ENCODE results near the gene NABP1.

NABP1 gene

DNA sequence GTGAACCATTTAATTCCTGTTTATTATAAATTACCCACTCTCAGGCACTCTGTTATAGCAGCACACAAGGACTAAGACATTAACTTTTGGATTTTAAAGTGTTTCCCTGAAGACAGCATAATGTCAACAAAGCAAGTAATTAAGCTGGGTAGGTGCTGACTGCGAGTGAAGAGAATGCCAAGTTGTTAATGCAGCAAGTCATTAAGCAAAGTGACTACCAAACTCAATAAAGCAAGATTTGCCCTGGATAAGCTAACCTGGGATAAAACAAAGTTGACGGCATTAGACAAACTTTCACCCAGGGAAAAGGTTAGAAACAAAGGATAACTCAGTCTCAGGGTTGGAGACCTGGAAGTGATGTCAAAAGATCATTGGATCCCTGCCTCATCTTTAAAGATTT is 28.4 kb upstream of the NABP1 start:
- no peak for DNase-seq (ENCODE audit: low read depth in 2 of 2)

DNA sequence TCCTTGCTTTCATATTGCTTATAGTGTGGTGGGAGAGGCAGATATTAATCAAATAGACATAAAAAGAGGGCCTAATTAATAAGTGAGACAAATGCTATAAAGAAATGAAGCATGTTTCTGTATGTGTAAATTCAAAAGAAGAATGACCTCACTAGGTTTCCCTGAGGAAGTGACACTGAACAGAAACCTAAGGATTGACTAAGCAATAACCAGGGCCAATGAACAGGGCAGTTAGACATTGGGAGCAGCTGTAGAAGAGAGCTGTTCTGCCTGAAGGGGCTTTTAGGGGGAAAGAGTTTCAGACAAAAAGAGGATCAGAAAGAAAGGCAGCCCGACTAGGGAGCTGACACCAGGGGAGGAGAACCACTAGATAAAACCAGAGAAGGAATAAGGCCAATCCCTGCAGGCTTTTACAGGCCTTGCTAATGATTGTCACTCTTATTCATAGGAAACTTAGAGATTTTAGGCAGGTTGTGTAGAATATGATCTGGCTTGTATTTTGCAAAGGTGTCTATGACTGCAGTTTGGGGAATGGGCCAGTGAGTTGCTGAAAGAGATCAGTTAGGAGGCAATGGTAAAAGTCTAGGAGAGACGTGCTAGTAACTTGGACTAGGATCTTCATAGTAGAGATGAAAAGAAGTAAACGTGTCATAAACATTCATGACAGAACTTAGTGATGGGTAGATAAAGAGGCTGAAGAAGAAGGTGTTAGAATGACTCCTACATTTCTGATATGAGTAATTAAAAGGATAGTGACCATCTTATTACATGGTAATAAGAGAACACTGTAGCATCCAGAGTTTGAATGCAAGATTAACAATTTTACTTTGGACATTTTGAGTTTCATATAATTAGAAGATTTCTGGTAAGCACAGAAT is 26.8 kb upstream of the NABP1 start:
- no peak for DNase-seq (ENCODE audit: low read depth in 2 of 2)

DNA sequence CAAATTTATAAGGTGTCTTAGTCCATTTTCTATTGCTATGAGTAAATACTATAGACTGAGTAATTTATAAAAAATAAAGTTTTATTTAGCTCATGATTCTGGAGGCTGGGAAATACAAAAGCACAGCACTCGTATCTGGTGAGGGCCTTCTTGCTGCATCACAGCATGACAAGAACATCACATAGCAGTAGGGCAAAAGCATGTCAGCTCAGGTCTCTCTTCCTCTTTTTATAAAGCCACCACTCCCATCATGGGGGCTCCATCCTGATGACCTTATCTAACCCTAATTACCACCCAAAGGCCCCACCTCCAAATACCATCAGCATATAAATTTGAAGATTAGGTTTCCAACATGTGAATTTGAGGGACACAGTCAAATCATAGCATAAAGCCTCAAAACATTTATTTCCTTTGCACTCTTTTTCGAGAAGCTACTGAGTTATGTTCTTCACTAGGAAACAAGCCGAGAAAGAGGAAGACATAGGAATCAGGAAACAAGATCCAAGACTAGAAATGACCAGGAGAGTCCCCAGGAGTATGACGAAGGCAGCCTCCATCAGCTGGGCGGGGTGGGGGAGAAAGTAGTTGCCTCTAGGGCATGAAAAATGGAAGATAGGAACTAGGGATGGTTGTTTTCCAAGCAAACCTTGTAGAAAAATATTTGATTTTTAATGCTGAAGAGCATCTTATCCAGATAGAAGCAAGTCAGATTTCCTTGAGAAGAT is 24.1 kb upstream of the NABP1 start:
- no peak for DNase-seq (ENCODE audit: low read depth in 2 of 2)

DNA sequence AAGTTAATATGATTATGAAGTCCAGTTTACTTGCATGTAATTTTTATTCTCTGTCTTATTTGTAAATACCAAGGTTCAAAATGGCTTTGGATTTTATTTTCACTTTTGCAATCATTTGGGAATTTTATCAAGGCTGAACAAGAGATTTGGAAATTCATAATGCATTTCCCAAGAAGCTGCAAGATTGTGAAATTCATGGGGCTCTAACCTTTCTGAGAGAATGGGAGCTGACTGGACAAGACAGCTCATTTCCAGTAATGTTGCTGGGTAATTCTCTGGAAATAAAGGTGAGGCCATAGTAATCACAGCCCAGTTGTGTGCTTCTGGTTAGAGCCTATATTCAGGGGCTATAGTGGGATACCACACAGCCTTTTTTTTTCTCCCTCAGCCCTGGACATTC is 21.5 kb upstream of the NABP1 start:
- no peak for DNase-seq (ENCODE audit: low read depth in 2 of 2)

DNA sequence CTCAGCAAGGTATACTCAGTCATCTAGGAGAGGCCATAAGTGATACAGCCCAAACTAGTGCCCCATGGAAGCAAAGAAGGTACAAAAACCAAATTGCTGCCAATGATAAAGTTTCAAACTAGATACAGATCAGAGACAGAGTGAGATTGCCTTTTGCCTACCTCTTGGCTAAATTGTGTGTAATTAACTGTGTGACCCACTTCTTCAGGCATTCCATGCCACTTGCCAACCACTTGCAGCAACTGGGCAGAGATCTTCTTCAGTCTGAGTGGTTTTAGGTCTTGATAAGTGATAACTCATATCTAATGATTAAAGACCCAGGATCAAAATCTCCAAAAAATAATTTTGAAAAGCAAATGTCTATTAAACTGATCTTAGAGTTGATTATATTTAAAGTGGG is 21.1 kb upstream of the NABP1 start:
- no peak for DNase-seq (ENCODE audit: low read depth in 2 of 2)

DNA sequence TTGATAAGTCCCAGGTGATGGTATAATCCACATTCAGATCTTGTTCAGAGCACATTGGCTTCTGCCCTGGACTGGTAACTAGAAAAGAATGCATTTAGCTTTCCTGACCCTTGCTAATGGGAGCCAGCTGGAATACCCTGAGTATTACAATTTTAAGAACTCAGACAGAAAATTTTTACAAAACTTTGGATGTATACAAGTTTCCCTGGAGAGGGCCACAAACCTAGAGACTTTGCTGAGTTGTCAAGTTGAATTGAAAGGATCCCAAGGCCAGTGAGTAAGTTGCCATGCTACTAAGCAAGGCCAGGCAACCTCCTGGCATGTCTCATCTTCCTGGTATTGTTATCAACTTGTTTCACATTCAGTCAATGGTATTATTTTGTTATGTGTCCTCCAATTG is 20.0 kb upstream of the NABP1 start:
- DNase-seq (ENCODE audit: low read depth in 2 of 2) = no peak

DNA sequence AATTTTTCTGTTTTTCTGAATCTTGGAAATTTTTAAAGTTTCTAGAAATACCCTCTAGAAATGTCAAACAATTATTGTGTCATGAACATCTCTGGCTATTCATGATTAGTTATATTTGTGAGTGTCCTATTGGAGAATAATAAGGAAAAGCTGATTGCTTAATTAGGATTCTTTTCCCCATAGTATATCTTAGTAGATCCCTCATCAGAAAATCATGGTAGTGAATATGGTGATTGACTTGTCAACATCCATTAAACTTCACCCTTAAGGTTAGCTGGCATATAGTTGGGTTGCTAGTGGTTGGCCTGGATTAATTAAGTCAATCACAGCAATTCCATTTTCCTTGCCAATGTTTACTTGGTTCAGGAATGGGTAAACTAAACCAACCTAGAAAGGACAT is 18.7 kb upstream of the NABP1 start:
- no peak for DNase-seq (ENCODE audit: low read depth in 2 of 2)

DNA sequence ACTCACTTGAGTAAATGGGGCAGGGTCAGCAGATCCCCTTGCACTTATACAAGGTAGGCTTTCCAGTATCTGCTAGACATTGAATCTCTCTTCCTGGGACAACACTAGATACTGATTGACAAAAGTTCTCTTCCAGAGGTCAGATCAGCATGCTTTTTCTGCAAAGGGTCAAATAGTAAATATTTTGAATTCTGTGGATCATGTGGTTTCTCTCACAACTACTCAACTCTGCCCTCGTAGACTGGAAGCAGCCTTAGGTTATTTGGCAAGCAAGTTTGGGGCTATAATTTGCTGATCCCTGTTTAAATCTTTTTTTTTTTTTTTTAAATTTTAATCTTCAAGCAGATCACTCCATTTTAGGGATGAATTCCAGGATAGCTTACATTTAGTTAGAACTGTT is 17.4 kb upstream of the NABP1 start:
- no peak for DNase-seq (ENCODE audit: low read depth in 2 of 2)

DNA sequence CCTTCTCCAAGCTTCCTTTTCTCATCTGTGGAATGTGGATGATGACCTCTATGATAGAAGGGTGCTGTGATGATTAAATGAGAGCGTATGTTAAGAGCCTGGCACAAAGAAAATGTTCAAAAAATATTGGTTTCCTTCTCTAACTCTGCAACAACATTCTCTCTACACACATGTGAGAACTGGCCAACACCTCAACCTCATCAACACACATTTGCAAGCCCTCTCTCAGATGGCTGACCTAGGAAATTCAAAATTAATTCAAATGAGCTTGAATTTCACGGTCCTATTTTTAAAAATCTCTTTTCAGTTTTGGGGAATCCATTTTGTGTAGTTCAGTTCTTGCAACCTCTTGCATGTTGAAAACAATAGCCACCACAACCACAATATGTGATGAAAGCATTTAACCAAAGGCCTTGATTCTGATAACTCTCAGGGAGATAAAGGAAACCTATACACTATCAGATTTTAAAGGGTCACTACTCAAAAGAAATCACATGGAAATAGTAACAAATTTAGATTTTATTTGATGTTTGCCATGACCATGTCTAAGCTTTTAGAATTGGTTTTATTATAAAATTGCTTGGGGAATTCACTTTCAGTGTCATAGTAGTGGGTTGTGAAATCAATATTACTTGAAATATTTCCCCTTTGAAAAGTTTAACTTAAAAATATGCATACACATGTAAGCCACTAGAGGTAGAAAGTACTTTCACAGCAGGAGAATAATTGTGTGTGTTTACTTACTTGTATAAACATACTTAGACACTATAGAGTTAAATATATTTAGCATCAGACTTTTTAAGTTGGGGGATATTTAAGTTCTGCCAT is 16.6 kb upstream of the NABP1 start:
- DNase-seq (ENCODE audit: low read depth in 2 of 2) = no peak

DNA sequence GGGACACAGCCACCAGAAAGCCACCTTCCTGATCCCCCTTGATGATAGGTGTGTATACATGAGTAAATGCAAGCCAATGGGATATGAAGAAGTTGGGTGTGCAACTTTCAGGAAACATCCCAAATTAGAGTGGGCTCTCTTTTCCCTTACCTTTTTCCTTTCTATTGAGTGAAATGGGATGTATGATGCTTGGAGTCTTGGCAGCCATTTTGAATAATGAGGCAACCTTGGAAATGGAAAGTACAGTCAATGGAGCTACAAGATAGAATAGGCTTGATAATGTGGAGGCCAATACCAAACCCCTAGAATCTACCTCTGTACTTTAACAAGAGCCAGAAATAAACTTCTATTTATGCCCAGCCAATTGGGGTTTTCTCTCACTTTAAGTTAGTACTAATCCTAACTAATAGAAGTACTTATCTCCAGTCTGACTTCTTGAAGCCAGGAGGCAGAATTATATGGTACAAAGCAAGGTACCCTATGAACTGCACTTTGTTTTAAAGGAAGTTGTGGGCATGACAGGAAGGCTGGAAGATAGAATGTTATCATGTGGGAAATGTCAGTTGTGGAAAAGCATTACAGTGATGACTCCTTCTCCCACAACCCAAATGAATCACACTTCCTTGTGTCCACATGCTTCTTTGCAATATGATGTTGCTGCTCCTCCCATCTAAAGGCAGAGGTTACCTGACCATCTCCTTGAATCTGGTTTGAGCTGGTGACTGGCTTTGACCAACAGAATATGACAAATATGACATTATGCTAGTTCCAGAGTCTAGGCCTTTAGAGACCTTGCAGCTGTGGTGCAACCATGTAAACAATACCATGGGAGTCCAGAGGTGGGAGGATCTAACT is 12.9 kb upstream of the NABP1 start:
- DNase-seq (ENCODE audit: low read depth in 2 of 2) = no peak

DNA sequence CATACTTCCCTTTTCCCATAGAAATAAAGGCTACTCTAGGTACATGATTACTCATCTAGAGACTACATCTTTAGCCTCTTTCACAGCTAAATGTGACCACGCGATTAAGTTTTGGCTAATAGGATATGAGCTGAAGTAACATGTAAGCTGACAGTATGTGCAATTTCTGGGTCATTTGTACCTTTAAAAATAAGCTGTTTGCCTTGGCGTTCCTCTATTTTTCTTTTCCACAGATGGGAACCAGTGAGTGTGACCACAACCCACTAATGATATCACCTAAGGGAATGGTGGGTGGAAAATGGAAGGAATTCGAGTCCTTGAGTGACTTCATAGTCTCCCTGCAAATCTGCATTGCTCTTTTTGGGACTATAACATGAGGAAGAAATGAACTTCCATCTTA is 11.7 kb upstream of the NABP1 start:
- no peak for DNase-seq (ENCODE audit: low read depth in 2 of 2)

DNA sequence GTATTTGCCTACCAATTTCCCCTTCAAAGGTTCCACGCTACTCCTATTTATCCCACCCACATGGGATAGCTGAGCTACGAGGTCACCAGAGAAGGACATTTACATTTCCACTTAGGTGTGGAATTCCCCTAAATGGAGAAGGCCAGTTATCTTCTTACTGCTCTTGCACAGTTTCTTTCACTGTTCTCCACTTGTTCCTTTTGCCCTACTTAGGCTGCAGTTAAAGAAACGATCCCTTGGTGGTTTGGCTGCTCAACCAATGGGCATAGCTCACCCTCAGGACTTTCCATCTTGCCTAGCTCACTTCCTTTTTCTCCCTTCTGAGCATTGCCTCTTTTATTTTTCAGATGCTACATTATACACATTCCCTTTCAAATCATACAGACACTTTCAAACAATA is 11.2 kb upstream of the NABP1 start:
- no peak for DNase-seq (ENCODE audit: low read depth in 2 of 2)

DNA sequence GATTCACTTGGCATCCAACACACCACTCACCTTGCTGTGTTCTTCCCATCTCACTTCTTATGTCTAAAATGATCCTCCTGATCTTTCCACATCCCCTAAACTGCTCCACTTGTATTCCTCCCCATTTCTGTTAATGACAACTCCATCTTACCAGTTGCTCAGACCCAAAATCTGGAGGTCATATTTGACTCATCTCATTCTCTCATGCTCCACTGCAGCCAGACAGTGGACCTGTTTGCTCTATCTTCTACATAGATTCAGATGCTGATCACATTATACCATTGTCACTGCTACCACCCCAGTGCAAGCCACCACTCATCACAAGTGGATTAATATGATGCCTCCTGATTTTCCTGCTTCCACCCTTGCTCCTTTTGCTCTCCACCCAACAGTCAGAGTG is 7.9 kb upstream of the NABP1 start:
- no peak for DNase-seq (ENCODE audit: low read depth in 2 of 2)

DNA sequence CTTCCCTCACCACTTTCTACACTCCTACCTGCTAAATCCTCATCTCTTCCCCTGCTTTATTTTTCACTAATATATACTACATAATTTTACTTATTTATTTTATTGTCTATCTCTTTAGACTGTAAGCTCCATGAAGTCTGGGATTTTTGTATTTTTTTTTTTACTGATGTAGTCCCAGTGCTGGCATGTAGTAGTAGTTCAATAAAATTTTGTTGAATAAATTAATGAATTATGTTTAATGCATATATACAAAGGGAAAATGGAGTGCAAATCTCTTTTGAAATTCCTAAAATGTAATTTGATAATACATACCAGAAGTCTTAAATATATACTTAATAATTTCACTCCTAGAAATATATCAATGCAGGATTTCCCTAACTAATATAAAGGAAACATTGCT is 7.1 kb upstream of the NABP1 start:
- no peak for DNase-seq (ENCODE audit: low read depth in 2 of 2)

DNA sequence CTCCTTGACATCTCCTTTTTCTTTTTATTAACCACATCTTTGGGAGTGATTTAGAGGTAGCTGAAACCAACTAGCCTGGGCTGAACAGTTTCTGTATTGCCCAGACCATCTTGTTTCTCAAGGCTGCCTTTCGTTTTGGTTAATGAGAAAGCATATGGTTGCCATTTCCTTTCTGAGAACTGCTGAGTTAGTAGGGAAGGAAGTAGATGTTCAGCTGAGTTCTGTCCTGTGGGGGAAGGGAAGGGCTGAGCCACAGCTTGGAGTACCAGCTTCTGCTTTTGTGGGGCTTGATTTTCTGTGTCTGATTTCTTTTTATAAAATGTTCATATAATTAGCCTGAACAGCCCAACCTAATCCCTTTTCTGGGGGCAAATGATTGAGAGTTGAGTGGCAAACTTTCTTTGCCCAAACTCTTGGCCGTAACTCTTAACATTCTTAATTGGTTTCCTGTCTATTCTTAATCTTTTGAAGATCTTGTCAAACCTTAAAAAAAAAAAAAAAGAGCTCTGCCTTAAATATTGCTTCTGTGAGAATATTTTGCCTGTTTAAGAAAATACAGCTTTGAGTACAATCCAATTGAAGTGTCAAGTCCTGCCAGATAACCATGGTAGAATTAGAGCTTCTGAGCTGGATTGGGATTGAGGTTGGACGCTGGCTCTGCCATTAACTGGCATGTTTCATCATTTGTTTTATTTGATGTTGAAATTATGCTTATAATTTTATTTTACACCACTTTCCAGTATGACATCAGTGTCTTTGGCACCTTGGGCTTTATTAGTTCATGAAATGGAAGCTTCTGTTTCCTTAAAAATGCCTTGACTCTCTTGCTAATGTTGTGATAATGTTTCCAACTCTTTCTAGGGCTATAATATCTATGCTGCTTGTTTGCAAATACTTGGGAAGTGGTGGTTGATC is 1.9 kb upstream of the NABP1 start:
- DNase-seq (ENCODE audit: low read depth in 2 of 2) = peak in 1 of 2 donors; percentile 35

DNA sequence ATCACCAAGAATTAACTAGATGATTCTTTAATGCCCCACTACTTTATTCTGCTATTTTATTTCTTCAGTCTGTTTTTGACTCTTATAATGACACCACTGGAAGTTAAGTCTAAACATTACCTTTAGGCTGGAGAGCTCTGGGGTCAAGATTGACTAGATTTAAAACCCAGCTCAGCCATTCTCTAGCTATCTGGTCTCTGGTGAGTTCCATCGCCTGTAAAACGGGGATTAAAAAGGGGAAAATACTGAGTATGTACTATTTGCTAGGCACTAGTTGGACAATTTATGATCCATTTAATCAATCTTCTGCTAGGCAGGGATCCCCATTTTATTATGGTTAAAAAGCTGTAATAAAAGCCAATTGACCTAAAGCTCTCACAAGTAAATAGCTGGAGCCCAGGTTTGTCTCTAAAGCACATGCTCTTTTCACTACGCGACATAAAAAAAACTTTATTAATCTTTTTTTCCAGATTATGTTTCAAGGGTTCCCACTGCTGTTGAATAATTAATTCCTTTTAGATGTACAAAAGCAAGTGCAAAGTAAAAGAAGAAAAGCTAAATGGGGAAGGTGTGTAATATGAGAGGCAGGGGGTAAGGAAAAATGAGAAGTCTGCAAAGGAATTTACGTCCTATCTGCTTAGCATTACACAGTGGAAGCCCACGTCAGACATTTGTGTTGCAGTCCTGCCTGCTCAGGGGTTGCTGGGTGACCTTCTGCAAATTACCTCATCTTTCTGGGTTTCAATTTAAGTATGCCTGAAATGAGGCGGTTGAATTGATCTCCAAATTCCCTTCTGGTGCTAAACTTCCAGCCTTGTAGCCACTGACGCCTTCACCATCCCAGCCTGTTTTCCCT is 918 bp upstream of the NABP1 start:
- DNase-seq (ENCODE audit: low read depth in 2 of 2) = peak in 1 of 2 donors; percentile 32

DNA sequence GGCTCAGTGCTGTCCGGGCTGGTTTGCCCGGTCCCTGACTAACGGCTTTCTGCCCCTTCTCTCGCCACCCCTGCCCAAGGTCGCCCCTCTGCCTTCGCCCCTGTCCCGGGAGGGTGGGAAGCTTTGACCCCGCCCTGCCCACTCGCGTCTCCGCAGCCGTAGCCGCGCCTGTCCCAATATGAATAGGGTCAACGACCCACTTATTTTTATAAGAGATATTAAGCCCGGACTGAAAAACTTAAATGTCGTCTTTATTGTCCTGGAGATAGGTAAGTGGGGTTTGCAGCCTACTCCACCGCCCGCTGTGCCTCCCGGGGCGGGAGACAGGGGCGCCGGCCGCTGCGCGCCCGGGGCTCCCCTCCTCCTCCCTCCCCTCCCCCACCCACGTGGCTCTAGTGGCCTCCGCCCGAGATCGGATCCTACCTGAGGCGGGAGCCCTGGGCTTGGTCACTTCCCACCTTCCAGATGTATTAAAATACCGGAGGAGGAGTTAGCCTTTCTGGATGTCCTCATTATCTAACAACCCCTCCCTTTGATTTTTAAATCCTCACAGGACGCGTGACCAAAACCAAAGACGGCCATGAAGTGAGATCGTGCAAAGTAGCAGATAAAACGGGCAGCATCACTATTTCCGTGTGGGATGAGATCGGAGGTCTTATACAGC is 633 bp downstream of the NABP1 start:
- DNase-seq (ENCODE audit: low read depth in 2 of 2) = peak; percentile 36 to 59

DNA sequence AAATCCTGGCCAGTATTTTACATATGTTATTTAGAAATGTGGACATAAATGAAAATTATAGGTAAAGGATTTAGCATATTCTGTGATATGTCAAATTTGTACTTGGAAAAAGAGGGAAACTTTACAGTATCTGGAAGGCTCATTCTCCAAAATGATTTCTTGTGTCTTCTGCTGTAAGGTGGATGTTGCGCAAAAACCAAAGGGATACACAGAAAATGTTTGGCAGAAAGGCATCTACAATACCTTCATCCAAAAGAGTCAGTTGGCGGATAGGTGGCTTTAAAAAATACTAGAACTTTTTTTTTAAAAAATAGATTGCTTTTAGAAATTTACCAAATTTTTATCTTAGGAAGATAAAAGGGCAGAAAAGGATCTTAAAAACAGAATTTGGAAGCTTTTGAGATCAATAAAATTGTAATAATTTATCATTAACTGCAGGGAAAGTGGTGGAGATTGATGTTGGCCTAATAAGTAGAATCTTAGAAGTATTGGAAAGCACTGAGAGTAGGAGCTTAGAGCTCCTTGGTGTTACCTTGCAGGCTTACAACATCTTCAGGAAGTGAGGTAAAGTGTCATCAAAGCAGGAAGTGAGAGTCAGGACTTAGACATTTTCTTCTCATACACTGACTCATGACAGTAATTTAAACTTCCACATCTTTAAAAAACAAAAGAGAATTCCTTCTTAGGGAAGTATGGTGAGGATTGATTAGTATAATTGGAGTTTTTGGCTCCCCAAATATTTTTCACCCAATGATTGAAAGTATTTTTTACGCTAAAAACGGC is 2.1 kb downstream of the NABP1 start:
- DNase-seq (ENCODE audit: low read depth in 2 of 2) = no peak

Data from stimulated activated CD8-positive, alpha-beta memory T cell treated with anti-CD3 and anti-CD28 coated beads, Interleukin-15, amount 100 ng/mL, for 48 hours (primary cell).